Prostate gland (tissue), 2 donors: ENCODE measurements around the gene PLA2G4A. TPM values are rescaled to one million over a fixed set of nuclear protein-coding genes. Genes with fewer than 3 reads are reported as not detected.

Experiments
- DNase-seq: peaks from one replicate; pipeline ENCODE4 v3.0.0-alpha.2; 2019; ENCODE audit warnings: low spot score
- H3K27ac ChIP-seq, 2 donors: fragments of 200-600 bp; sonication (generic); 2 replicates each; pipeline ENCODE4 v1.5.1; 2017 to 2019
- H3K27me3 ChIP-seq: fragments of 200-600 bp; sonication (generic); replicated peaks from 2 replicates; pipeline ENCODE4 v1.5.1; 2019; ENCODE audit not compliant: insufficient read depth
- H3K36me3 ChIP-seq, 2 donors: fragments of 200-600 bp; sonication (generic); 1 replicate in 1 of 2; 2 replicates in 1 of 2; pipeline versions ENCODE4 v1.5.1 to v1.8.1; 2017 to 2019
- H3K4me1 ChIP-seq: fragments of 200-600 bp; sonication (generic); replicated peaks from 2 replicates; pipeline ENCODE4 v1.5.1; 2019
- H3K4me3 ChIP-seq, 2 donors: fragments of 200-600 bp; sonication (generic); 2 replicates each; pipeline ENCODE4 v1.5.1; 2017 to 2019
- H3K9me3 ChIP-seq: fragments of 200-600 bp; sonication (generic); 2 replicates; pipeline ENCODE4 v1.5.1; 2017
- POLR2A ChIP-seq: fragments of 450-650 bp; IDR thresholded peaks from one replicate; pipeline ENCODE4 v1.6.1; 2016; ENCODE audit warnings: antibody characterized with exemption, mild to moderate bottlenecking
- POLR2AphosphoS5 ChIP-seq: sonication (generic); formaldehyde crosslinking; IDR thresholded peaks from one replicate; pipeline ENCODE4 v1.6.1; 2017; ENCODE audit warnings: antibody characterized with exemption
- WGBS: methylation state at CpG from one replicate; pipeline ENCODE4 v1.1.5; 2018; 5-methylcytosine and 5-hydroxymethylcytosine counted together
- intact Hi-C: fragments of 100-400 bp; cut with DNase I; formaldehyde crosslinking; loops from one replicate; pipeline ENCODE4 v1.14.2; 2022
- total RNA-seq, 2 donors: library from RNA; depleted of rRNA; stranded (reverse); fragments of >200 nt; gene quantifications; one replicate each; pipeline ENCODE4 v1.1.0, GENCODE V29; 2016
- TF ChIP-seq, protein P1 (sequence below), 4 experiments: fragments of 200-600 bp in 2 of 4; fragments of 450-650 bp in 2 of 4; sonication (generic) in 2 of 4; IDR thresholded peaks; 1 replicate in 3 of 4; 2 replicates in 1 of 4; pipeline ENCODE4 v1.5.1; 2016 to 2019; ENCODE audit warnings: antibody characterized with exemption in 4 of 4, mild to moderate bottlenecking in 2 of 4, moderate library complexity in 2 of 4

Gene PLA2G4A
- total RNA-seq, 2 donors from 2014 or later, result 6.1 to 8.8 TPM

DNA sequence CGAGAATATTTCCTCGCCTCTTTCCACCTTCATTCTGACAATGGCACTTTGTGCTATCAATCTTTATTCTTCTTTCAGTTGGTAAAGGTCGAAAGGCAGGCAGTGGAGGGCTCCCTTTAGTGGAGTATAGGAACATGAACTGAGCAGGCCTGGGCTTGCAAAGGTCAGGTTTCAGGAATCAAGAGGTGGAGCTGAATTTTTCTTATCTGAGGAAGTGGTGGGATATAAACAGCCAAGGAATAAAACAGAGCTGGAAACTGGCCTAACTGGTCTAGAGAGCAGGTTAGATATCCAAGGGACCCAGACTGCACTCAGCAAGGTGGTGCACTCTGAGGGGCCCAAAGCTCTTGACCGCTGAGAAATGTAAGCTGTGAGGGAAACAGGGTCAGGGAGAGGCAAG is 99.1 kb downstream of the PLA2G4A start:
- H3K4me3 ChIP-seq, result no peak overlapping the region
- TF ChIP-seq POLR2A (no peak), POLR2AphosphoS5 (no peak)
- TF ChIP-seq, protein P1, sequence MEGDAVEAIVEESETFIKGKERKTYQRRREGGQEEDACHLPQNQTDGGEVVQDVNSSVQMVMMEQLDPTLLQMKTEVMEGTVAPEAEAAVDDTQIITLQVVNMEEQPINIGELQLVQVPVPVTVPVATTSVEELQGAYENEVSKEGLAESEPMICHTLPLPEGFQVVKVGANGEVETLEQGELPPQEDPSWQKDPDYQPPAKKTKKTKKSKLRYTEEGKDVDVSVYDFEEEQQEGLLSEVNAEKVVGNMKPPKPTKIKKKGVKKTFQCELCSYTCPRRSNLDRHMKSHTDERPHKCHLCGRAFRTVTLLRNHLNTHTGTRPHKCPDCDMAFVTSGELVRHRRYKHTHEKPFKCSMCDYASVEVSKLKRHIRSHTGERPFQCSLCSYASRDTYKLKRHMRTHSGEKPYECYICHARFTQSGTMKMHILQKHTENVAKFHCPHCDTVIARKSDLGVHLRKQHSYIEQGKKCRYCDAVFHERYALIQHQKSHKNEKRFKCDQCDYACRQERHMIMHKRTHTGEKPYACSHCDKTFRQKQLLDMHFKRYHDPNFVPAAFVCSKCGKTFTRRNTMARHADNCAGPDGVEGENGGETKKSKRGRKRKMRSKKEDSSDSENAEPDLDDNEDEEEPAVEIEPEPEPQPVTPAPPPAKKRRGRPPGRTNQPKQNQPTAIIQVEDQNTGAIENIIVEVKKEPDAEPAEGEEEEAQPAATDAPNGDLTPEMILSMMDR (IDR thresholded peaks at IDR 0.05), result no peak
- no peak overlapping the region for H3K27ac ChIP-seq
- H3K4me1 ChIP-seq, result no peaks in the 10 kb centered on the region
- no peaks in the 10 kb centered on the region for H3K36me3 ChIP-seq
- H3K9me3 ChIP-seq, result no peaks in the 10 kb centered on the region
- DNase-seq, result no peak
- H3K27me3 ChIP-seq, result no peaks in the 10 kb centered on the region
- 58% methylated on average over 4 of the region's 4 CpGs for WGBS
- intact Hi-C loops, result no loop called here

DNA sequence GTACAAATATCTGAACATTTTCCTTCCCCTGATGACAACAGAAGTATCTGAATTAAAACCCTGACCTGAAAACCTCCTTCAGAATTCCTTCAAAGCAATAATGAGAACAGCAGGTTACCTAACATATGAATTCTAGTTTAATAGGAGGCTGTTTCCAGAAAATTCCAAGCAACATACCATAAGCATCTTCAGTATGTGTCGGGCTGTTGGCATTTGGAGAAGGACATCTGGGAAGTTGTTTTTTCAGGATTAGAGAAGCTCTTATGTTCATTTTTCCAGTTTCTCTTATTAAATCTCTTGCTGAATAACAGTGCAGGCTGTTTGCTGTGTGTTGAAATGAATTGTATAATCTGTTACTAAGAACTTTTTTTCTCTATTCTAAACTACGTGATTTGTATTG is 101.5 kb downstream of the PLA2G4A start:
- Histone ChIP-seq H3K27me3 (no peaks in the 10 kb centered on the region), H3K36me3 (no peaks in the 10 kb centered on the region), H3K4me1 (no peaks in the 10 kb centered on the region), H3K4me3 (no peak overlapping the region), H3K9me3 (no peaks in the 10 kb centered on the region), H3K27ac (no peak overlapping the region)
- DNase-seq, result no peak
- WGBS, result 85% methylated on average over 2 of the region's 2 CpGs
- intact Hi-C loops, result no loop called here
- no peak for TF ChIP-seq POLR2AphosphoS5
- no peak for TF ChIP-seq POLR2A
- TF ChIP-seq, protein P1 (IDR thresholded peaks at IDR 0.05), result no peak

DNA sequence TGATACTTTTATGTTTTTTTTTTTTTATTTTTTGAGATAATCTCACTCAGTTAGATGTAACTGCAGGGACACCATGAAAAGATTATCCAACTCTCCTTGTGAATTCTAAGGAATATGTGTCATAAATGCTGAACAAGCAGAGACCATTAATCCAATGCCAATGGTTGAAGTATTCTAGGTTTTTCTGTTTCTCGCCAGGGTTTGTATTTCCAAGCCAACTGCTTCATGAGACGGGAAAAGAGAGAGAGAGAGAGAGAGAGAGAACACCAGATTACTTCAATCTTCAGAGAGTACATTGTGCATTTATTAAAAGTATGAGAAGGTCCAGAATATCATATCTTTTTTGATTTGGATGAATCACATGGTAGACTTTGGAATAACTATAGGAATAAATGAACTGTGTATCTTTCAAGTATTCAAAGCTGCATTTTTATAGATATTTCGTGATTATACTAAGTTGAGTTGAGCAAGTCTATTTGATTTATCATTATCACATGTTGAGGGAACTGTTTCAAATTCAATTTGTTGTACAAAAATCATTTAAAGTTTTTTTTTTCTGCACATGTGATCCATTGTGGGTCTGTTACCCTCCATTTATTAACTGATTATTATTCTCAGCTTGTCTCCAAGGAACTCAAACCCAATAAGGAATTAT is 108.4 kb downstream of the PLA2G4A start:
- Histone ChIP-seq H3K36me3 (no peaks in the 10 kb centered on the region), H3K4me1 (no peaks in the 10 kb centered on the region), H3K4me3 (no peak overlapping the region), H3K27me3 (no peaks in the 10 kb centered on the region), H3K27ac (no peak overlapping the region), H3K9me3 (no peaks in the 10 kb centered on the region)
- TF ChIP-seq, protein P1 (IDR thresholded peaks at IDR 0.05), result no peak
- TF ChIP-seq POLR2A (no peak), POLR2AphosphoS5 (no peak)
- intact Hi-C loops, result no loop called here
- DNase-seq, result no peak
- 83% methylated on average over 3 of the region's 3 CpGs for WGBS

DNA sequence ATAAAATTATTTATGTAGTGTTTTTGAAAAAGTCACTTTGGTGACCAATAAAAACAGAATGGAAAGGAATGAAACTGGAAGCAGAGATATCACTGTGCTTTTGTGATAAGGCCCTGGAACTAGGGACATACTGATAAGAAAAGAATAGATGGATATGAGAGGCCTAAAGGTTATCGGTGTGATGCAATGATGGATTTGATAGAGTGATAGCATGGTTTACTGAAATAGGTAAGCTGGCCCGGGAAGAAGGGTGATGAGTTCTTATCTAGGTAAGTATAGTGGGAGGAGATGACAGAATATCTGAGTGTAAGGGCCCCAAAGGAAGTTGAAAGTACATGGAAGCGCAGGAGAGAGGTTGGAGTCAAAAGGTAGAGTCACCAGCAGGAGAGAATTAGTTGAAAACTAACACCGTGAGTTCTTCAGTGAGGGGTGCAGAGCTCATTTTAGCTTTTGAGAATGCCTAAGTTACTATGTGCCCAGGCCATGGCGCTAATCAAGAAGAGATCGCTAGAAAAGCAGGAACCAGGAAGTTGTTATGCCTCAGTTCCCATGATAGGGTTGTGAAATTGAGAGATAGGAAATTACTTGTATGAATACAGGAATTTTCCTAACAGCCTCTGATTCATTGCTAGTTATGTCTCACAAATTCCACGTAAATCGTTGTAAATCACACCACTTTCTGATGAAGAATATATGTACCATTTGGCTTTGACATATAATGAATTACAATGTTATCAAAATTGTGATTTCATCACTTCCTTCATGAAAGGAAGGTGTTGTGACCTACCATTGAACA is 115.3 kb downstream of the PLA2G4A start:
- DNase-seq, result no peak
- Histone ChIP-seq H3K4me3 (no peak overlapping the region), H3K36me3 (no peaks in the 10 kb centered on the region), H3K27me3 (no peaks in the 10 kb centered on the region), H3K9me3 (no peaks in the 10 kb centered on the region), H3K27ac (no peak overlapping the region), H3K4me1 (no peaks in the 10 kb centered on the region)
- WGBS, result 89% methylated on average over 8 of the region's 8 CpGs
- intact Hi-C loops, result no loop called here
- TF ChIP-seq, protein P1 (IDR thresholded peaks at IDR 0.05), result no peak
- TF ChIP-seq POLR2AphosphoS5 (no peak), POLR2A (no peak)

DNA sequence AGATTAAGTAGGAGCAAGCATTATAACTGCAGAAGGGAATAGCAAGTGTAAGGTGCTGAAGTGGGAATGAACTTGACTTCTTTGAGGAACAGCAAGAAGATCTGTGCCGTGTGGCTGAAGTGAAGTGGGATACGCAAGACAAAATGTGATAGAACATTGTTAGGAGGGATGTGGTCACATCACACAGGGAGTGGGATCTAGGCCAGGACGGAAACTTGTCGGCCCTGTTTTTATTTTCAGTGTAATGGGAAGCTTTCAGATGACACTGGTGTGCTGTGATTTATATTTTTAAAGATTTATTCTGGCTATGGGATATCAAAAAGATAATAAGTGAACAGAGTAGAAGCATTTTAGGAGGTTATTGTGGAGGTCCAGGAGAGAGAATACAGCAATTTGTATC is 116.4 kb downstream of the PLA2G4A start:
- TF ChIP-seq POLR2AphosphoS5 (no peak), POLR2A (no peak)
- TF ChIP-seq, protein P1 (IDR thresholded peaks at IDR 0.05), result no peak
- intact Hi-C loops, result no loop called here
- WGBS, result 90% methylated on average over 4 of the region's 4 CpGs
- DNase-seq, result no peak
- no peaks in the 10 kb centered on the region for H3K36me3 ChIP-seq
- no peaks in the 10 kb centered on the region for H3K9me3 ChIP-seq
- H3K4me1 ChIP-seq, result no peaks in the 10 kb centered on the region
- no peak overlapping the region for H3K27ac ChIP-seq
- no peak overlapping the region for H3K4me3 ChIP-seq
- H3K27me3 ChIP-seq, result no peaks in the 10 kb centered on the region
